HepG2 (cell line): ENCODE data around the gene GNAI2. TPM values are rescaled to one million over a fixed set of nuclear protein-coding genes. Genes with fewer than 3 reads are reported as not detected.

Experiments
- CC2D1A ChIP-seq: sonication (generic); formaldehyde crosslinking; IDR thresholded peaks from 2 replicates; pipeline ENCODE4 v1.8.1; 2023; ENCODE audit warnings: mild to moderate bottlenecking, missing genetic modification reagents
- CENPX ChIP-seq: sonication (generic); formaldehyde crosslinking; IDR thresholded peaks from 2 replicates; pipeline ENCODE4 v1.9.0; 2021; ENCODE audit warnings: mild to moderate bottlenecking, missing genetic modification reagents, moderate library complexity
- CSRNP2 ChIP-seq: sonication (generic); formaldehyde crosslinking; conservative IDR thresholded peaks from 2 replicates; pipeline ENCODE4 v1.8.0; 2022; ENCODE audit warnings: low read depth, missing genetic modification reagents
- EP300 ChIP-seq, 3 experiments: sonication (generic) in 1 of 3; formaldehyde crosslinking in 1 of 3; IDR thresholded peaks; 2 replicates each; pipeline versions ENCODE4 v1.5.1 to v1.6.1; 2011 to 2020; ENCODE audit warnings: low read depth in 2 of 3, low read length in 2 of 3, borderline replicate concordance in 1 of 3, improper control_type of control experiment in 1 of 3, mild to moderate bottlenecking in 1 of 3, missing genetic modification reagents in 1 of 3, moderate library complexity in 1 of 3
- IRF9 ChIP-seq: sonication (generic); formaldehyde crosslinking; IDR thresholded peaks from 2 replicates; pipeline ENCODE4 v1.8.0; 2022; ENCODE audit warnings: missing genetic modification reagents, mild to moderate bottlenecking, borderline replicate concordance
- KLF12 ChIP-seq: sonication (generic); formaldehyde crosslinking; IDR thresholded peaks from 2 replicates; pipeline ENCODE4 v1.4.0; 2020; ENCODE audit warnings: missing genetic modification reagents, borderline replicate concordance
- MTA1 ChIP-seq: sonication (generic); formaldehyde crosslinking; IDR thresholded peaks from 2 replicates; pipeline ENCODE4 v1.4.0; 2020; ENCODE audit warnings: missing genetic modification reagents, mild to moderate bottlenecking, borderline replicate concordance
- NPAS2 ChIP-seq: sonication (generic); formaldehyde crosslinking; IDR thresholded peaks from 2 replicates; pipeline ENCODE4 v1.8.0; 2022; ENCODE audit warnings: mild to moderate bottlenecking, missing genetic modification reagents, borderline replicate concordance
- NR2F1 ChIP-seq, 2 experiments: fragments of 450-650 bp in 1 of 2; formaldehyde crosslinking in 1 of 2; IDR thresholded peaks; 2 replicates each; pipeline versions ENCODE4 v1.5.0 to v1.6.1; 2016 to 2020; ENCODE audit warnings: mild to moderate bottlenecking in 1 of 2, missing compliant biosample characterization in 1 of 2, missing genetic modification reagents in 1 of 2, moderate library complexity in 1 of 2
- POGZ ChIP-seq: sonication (generic); formaldehyde crosslinking; IDR thresholded peaks from 2 replicates; pipeline ENCODE4 v1.4.0; 2020; ENCODE audit warnings: mild to moderate bottlenecking, missing genetic modification reagents
- RARG ChIP-seq: sonication (generic); formaldehyde crosslinking; IDR thresholded peaks from 2 replicates; pipeline ENCODE4 v1.4.0; 2020; ENCODE audit warnings: low read depth, mild to moderate bottlenecking, missing genetic modification reagents
- RBM39 ChIP-seq: fragments of 200-400 bp; formaldehyde crosslinking; IDR thresholded peaks from one replicate; pipeline ENCODE4 v1.6.1; 2018; ENCODE audit warnings: antibody characterized with exemption, mild to moderate bottlenecking, low read depth, low read length; ENCODE audit not compliant: poor library complexity, severe bottlenecking
- RFXANK ChIP-seq: IDR thresholded peaks from 2 replicates; pipeline ENCODE4 v1.6.1; 2016
- SATB2 ChIP-seq: sonication (generic); formaldehyde crosslinking; IDR thresholded peaks from 2 replicates; pipeline ENCODE4 v1.5.0; 2020; ENCODE audit warnings: missing genetic modification reagents
- SMYD3 ChIP-seq: sonication (generic); formaldehyde crosslinking; IDR thresholded peaks from 2 replicates; pipeline ENCODE4 v1.8.1; 2023; ENCODE audit warnings: mild to moderate bottlenecking, missing genetic modification reagents
- TBP ChIP-seq: sonication (generic); formaldehyde crosslinking; IDR thresholded peaks from 2 replicates; pipeline ENCODE4 v1.5.0; 2020; ENCODE audit warnings: missing genetic modification reagents
- ZFP36L2 ChIP-seq: sonication (generic); formaldehyde crosslinking; IDR thresholded peaks from 2 replicates; pipeline ENCODE4 v1.4.0; 2020; ENCODE audit warnings: missing genetic modification reagents
- ZNF280D ChIP-seq: sonication (generic); formaldehyde crosslinking; IDR thresholded peaks from 2 replicates; pipeline ENCODE4 v1.5.1; 2020; ENCODE audit warnings: mild to moderate bottlenecking, missing genetic modification reagents
- ZNF563 ChIP-seq: sonication (generic); formaldehyde crosslinking; IDR thresholded peaks from 2 replicates; pipeline ENCODE4 v1.8.0; 2022; ENCODE audit warnings: mild to moderate bottlenecking, moderate library complexity, missing genetic modification reagents
- ZNF639 ChIP-seq: conservative IDR thresholded peaks from 2 replicates; pipeline ENCODE4 v1.6.1; 2018; ENCODE audit warnings: missing genetic modification reagents
- polyA plus RNA-seq, 8 experiments: library from polyadenylated mRNA; depleted of rRNA in 3 of 8; stranded (reverse) in 7 of 8; unstranded in 1 of 8; fragments of >200 nt; fragmentation: Illumina TruSeq in 4 of 8; extraction: Trizol in 4 of 8; gene quantifications; 2 replicates each; pipeline versions ENCODE4 v1.2.1 to v1.2.3, GENCODE V29; 2011 to 2016; ENCODE audit warnings: low read depth in 4 of 8, missing spikeins in 1 of 8, mixed read lengths in 1 of 8; ENCODE audit not compliant: insufficient read depth in 1 of 8
- total RNA-seq, 5 experiments: library from RNA; depleted of rRNA; stranded (reverse); fragments of >200 nt; fragmentation: Illumina TruSeq; extraction: Trizol; gene quantifications; 2 replicates each; pipeline ENCODE4 v1.2.3, GENCODE V29; 2016; ENCODE audit warnings: low read depth in 1 of 5

GNAI2 gene
- total and polyA plus RNA-seq, 2 of the 13 experiments (the other 11 are each of a cell fraction or from before 2014, with no cell fraction given), result 51.1 to 66.2 TPM

- peak; percentile 42; the same call in 1 of the 2 replicates for TF ChIP-seq ZNF563 (CRISPR knock-in tag)
- no peak; the same call in 1 of the 2 replicates for TF ChIP-seq ZNF280D (CRISPR knock-in tag)
- TF ChIP-seq EP300 (IDR thresholded peaks at IDR 0.05; ENCODE audit: low read depth in 2 of 2, low read length in 2 of 2), result no peak
- no peak for TF ChIP-seq EP300 (CRISPR knock-in tag; IDR thresholded peaks at IDR 0.05; ENCODE audit: borderline replicate concordance)
- no peak for TF ChIP-seq CSRNP2 (CRISPR knock-in tag)
- 0 out of 4 replicates have a peak, but pooled peaks of 1 of the 2 experiments have one; percentile 14 for TF ChIP-seq NR2F1 (CRISPR knock-in tag; IDR thresholded peaks at IDR 0.05)
- TF ChIP-seq RBM39, result no peak
- TF ChIP-seq MTA1 (CRISPR knock-in tag), result no peak
- no peak for TF ChIP-seq RARG (CRISPR knock-in tag)
- TF ChIP-seq POGZ (CRISPR knock-in tag), result no peak
- no peak for TF ChIP-seq NPAS2
- TF ChIP-seq ZFP36L2, result 0 out of 2 replicates have a peak, but pooled peaks have one; percentile 29
- no peak for TF ChIP-seq CENPX (CRISPR knock-in tag)
- TF ChIP-seq IRF9 (CRISPR knock-in tag), result peak; percentile 33; the same call in 1 of the 2 replicates
- no peak; the same call in 1 of the 2 replicates for TF ChIP-seq KLF12 (CRISPR knock-in tag)
- TF ChIP-seq TBP, result no peak
- TF ChIP-seq SMYD3, result no peak
- TF ChIP-seq ZNF639 (CRISPR knock-in tag), result 0 out of 2 replicates have a peak, but pooled peaks have one; percentile 31
- no peak for TF ChIP-seq SATB2
- no peak for TF ChIP-seq RFXANK (CRISPR knock-in tag)
- no peak for TF ChIP-seq CC2D1A (CRISPR knock-in tag)
Observed at GRCh38 chr3:50201573-50202315, 34.3 kb upstream of the GNAI2 start (continued).
